HG03103 (cell line): ENCODE data around the gene THG1L.
A peak's percentile ranks its signal among the peaks of the same experiment; 100 is the strongest.
"Not testable (repeated sequence)": the region's sequence is repeated elsewhere in the genome, so short reads cannot be mapped to it uniquely, and the experiment has no call there.

Experiments
- ATAC-seq: cut with Tn5 transposase; IDR thresholded peaks from one replicate; pipeline ENCODE4 v1.9.1; 2021; ENCODE audit warnings: low read depth; ENCODE audit not compliant: unreplicated experiment

Gene THG1L

DNA sequence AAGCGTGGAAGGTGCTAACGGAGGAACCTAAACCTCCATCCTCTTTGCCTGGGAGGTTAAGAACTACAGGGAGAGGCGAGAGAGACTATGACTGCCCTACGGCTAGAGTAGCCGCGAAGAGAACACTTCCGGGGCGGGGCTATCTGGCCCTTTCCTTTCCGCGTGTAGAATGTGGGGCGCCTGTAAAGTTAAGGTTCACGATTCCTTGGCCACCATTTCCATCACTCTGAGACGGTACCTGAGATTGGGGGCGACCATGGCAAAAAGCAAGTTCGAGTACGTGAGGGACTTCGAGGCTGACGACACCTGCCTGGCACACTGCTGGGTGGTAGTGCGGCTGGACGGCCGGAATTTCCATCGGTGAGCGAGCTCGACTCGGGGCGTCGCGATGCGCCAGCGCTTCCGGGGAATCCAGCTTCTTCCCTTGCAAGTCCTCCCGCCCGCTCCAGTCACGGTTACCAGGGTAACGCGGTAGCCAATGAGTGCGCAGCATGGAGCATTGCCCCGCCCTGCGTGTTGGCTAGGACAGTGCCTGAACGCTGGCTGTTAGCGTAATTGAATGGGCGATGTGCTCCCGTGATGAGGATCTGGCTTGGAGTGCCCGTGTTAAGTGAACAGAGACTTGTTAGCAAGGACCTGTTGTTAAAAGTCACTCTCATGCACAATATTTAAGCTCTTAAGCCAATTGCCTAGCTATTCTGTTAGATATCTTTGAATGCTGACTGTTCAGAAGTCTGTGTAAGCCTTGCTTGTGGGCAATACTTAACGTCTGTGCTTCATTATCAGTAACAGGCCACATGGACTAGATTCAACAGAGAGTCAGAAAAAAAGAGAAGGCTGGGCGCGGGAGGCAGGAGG, at the start of gene THG1L:
Gene THG1L, plus strand, starts transcription at position 149 of the 858 bp plus-strand sequence. Its CDS starts 21 bp downstream, at position 170.
- ATAC-seq: peak; percentile 93

DNA sequence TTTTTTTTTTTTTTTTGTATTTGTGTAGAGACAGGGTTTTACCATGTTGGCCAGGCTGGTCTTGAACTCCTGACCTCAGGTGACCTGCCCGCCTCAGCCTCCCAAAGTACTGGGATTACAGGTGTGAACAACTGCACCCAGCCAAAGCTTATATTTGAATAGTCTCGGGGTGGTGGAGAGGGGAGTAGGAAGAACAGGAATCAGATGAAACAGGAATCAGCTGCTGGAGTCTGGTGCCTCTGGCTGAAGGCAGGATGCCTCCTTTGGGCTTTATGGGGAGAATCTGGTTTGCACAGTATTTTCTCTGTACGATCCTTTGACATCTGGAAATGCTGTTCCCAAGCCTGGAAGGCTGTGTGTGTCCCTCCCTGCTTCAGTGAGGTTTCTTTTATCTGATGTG, 49.0 kb upstream of the THG1L start:
- ATAC-seq: no peak

DNA sequence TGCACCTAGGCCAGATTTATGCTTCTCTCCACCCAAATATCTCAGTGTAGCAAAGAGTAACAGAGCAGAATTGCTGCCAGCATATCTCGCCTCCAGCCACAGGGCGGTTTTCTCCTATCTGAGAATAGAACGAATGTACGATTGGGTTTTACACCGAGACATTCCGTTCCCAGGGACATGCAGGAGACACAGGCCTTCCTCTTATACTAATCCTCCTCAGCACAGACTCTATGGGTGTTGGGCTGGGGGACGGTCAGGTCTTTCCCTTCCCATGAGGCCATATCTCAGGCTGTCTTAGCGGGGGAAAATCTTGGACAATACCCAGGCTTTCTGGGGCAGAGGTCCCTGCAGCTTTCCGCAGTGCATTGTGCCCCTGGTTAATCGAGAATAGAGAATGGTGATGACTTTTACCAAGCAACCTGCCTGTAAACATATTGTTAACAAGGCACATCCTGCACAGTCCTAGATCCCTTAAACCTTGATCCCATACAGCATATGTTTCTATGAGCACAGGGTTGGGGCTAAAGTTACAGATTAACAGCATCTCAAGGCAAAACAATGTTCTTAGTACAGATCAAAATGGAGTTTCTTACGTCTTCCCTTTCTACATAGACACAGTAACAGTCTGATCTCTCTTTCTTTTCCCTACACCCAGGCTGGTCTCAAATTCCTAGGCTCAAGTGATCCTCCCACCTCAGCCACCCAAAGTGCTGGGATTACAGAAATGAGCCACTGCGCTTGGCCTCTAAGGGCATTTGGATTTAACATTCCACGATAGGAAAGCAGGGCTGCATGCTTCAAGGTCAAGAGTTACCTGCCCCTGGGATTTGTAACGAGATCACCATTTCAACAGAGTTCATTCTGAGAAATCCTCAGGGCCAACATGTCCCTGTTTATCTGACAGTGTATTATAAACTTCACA, 44.7 kb upstream of the THG1L start:
- not testable (repeated sequence) for ATAC-seq

DNA sequence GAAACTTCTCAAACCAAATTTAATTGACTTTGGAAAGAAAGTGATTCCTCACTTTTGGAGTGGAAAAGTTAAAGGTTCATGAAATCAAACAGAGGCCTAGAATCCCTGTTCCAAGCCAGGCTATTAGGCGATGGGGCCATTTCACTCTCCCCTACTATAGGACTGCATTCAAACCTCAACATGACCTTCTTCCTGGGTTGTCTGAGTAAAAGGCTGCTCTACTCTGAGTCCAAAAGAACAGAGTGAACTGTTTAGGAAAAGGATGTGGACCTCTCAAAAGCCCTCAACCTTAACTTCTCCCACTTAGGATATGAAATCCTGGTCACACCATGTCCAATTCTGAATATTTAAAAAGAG, 44.0 kb upstream of the THG1L start:
- ATAC-seq: no peak

DNA sequence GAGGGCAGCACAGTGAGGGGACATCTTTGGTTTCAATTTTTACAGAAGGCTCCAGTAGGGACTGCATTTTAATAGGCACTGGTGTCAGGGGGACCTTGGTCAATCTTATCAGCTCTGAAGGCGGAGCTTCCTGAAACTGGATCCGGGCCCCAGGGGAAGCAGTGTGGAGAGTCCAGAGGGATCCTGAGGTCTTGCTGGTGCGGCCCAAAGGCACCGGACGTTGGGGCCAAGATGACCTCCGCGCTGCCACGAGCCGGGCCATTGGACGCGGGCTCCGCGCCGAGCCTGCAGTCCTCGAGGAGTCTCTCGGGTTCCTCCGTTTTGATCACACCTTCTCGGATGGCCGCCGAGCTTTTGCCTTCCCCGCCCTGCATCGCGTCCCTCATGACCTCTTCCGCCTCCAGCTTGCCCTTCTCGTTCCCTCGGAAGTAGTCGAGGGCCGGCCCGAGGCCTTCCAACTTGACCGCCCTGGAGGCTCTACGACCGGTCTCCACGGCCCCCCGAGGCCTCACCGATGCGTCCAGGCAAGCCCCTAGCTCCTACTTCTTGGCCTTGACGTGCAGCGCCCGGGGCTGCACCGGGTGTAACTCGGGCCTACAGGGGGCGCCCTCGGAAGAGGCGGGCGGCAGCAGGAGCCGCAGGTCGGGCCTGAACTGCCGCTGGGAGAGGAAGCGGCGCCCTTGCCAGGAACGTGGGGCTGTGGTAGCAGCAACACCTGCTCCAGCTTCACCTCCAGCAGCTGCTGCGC, 41.1 kb upstream of the THG1L start:
- no peak for ATAC-seq

DNA sequence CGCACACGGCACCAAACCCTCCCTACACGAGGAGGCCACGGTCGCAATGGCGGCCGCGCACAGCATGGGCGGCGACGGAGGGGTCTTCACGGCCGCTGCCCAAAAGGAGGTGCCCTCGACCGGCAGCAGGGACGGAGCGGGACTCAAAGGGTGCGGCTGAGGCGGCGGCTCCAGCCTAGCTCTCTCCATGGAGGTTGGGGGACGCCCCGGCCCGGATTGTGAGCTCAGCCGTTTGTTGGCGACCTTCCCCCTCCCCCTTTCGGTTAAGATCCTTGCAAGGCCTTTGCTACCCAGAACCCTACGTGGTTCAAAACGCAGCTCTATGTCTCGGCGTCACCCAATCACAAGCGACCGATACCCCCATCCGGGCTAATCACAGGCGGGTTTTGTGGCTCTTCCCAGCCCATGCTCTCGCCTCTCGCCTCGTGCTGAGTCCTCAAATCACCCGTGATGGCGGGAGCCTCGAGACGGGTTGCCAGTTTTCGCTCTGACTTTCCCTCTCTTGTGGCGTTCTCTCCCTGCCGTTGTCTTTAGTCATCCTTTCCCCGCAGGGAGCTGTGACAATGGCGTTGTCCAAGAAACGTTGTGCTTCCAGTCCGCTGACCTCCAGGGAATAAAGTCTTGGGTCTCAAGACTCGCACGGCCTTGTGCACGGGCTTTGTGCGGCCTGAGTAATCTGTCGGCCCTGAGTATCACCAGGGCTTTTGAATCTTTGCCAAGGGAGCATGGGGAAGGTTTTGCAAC, 40.4 kb upstream of the THG1L start:
- ATAC-seq: no peak

DNA sequence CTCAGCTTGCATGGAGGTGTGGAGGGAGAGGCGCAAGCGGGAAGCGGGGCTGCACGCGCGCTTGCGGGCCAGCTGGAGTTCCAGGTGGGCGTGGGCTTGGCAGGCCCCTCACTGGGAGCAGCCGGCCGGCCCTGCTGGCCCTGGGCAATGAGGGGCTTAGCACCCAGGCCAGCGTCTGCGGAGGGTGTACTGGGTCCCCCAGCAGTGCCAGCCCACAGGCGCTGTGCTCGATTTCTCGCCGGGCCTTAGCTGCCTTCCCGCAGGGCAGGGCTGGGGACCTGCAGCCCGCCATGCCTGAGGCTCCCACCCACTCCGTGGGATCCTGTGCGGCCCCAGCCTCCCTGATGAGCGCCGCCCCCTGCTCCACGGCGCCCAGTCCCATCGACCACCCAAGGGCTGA, 37.4 kb upstream of the THG1L start:
- not testable (repeated sequence) for ATAC-seq

DNA sequence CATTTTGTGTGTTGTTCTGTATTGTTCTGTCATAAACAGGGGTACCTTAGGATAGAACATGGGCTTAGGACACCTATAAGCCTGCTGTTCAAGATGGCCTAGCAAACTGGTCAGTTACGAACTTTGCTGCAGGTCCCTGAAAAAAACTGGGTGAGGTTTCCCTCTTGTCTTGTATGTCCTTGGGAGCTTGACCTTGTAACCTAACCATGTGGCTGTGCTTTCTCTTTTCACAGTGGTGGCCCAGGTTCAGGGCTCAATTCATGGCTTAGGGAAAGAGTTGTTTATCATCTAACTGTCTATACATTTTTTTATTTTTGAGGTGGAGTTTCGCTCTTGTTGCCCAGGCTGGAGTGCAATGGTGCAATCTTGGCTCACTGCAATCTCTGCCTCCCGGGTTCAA, 35.1 kb upstream of the THG1L start:
- not testable (repeated sequence) for ATAC-seq

DNA sequence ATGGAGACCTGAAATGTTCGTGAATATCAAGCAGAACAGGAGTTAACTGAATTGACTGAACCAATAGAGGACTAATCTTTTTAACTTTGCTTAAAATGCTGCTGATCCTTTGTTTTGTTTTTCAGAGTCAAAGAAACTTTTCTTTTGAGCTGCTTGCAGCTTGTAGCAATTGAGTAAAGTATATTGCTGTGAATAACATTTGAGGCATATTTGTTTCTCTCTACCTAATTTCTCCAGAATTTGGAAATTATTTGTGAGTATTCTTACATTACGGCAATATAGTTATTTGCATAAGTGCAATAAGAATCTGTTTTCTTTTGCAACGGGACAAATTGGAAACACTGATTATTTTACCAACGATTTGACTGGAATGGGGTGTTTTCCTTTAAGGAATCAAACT, 32.5 kb upstream of the THG1L start:
- ATAC-seq: not testable (repeated sequence)

DNA sequence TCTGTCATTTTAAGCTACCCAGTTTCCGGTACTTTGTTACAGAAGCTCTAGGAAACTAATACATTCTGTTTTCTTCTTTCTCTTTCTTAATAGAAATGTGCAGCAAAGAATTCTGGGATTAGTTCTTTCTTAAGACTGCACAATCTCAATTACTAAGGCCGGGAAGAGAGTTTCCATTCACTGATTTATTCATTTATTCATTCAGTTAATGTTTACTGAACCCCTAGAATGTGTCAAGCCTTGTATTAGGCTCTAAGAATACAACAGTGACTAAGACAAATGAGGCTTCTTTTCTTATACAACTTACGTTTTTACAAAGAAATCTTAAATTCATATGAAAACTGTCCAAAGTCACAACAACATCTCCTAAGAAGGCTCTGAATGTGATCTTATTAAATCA, 27.5 kb upstream of the THG1L start:
- no peak for ATAC-seq

DNA sequence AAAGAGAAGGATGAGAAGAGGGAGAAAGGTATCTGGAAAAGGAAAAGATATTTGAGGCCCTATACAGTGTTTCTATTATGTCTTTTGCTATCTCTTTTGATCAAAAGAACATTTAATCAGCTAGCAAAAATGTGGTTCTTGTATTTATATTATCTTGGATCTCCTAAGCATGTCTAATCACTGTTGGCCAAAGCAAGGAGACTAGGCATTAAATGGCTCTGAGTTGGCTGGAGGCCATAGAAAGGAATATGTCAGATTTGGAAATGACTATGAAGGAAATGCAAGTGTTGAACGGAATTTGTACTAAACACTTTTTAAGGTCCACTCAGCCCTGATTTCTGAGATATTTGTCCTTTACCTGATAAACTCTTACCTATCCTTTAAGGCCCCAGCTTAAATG, 22.4 kb upstream of the THG1L start:
- no peak for ATAC-seq

DNA sequence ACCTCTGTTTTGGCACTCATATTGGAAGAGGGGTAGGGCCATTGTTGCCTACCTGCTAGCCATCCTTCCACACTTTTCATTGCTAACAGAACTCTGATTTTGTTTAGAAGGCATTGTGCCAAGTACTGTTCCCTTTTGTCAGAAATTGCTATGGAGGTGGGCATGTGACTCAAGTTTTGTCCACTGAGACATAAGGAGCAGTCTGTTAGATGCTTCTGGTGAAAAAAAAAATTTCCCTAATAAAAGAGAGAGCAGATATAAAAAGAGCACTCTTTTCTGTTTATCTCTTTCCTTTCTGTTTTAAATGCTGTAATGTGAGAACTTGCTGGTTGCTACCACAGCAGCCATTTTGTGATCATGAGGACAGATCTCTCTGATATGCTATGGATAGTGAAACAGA, 21.9 kb upstream of the THG1L start:
- no peak for ATAC-seq

DNA sequence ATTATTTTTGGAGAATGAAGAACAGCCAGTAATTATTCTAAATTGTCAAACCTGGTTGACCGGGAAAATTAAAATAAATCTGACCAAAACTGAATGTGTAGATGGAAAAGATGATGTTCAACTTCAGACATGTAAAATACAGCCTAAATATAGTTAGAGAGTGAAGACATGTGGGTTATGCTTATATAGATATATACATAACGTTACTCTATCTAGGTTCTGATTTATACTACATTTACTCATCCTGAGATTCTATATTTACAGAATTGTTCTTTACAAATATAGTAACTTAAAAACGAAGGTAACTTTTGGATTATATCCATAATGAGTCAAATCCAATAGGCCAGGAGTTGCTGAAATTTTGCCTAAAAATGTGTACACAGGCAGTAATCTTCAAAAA, 20.8 kb upstream of the THG1L start:
- no peak for ATAC-seq

DNA sequence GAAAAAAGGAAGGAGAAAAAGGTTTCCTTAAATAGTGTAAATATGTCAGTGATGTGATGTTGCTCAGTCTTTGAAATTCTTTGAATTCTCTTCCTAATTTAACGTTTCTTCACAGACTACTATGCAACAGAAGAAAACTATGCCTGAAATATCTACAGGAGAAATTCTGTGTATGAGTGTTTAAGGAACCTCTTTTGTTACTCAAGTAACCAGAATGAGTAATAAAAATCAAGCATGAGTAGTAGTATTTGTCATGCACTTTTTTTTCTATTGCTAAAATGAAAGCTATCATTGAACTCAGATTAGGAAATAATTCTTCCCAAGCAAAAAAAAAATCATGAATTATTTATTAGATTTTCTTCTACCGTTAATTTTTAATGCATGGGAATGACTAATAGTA, 20.3 kb upstream of the THG1L start:
- ATAC-seq: no peak

DNA sequence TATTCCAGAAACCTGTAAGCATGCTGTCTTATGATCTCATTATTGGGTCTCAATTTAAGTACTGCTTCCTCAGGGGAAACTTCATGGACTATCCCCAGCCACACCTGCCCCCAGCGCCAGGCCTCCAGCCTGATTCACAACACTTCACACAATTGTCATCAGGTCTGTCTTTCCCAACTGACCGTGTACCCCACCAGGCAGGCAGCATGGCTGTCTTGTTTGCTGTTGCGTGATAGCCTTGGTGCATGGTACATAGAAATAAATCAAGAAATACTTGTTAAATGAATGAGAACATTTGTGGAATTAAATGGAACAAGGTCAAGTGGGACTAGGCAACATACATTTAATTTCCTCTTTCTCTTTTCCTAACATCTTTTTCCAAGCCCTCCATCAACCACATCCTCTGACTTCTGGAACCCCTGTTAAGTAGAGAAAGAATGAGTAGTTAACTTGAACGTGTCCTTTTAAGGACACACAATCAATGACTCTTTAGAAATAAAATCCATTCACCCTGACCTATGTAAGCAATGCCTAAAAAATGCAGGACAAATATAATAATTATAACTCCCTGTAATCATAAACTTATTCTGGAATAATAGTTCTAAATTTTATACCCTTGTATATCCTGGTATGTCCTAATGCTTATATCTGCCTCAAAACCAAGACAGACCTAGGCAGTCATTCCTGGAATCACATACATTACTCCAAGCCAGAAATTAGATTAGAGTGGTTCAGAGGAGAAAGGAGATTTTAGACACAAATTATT, 17.2 kb upstream of the THG1L start:
- no peak for ATAC-seq

DNA sequence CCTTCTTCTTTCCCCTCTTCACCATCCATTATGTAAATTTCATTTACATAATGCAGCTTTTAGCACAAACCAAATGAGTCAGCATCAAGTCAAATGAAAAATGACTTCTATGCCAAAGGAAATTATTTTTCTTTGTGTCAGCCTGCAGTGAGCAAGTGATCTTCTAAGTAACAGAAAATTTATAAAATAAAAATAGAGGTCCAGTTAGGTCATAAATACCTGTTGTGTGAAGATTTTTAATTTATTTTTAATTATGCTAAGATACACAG, 16.7 kb upstream of the THG1L start:
- ATAC-seq: no peak

DNA sequence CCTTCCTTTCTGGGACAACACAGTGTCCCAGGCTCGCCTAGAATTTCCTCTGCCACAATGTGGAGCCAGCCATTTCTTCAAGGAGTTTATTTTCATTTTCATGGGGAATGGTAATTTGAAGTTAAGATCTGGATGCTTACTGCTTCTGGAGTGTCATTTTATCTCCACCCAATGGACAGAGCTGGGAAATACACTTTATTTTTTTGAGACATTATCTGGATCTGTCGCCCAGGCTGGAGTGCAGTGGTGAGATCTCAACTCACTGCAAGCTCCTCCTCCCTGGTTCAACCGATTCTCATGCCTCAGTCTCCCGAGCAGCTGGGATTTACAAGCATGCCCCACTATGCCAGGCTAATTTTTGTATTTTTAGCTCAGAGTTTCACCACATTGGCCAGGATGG, 12.7 kb upstream of the THG1L start:
- peak; percentile 65 for ATAC-seq

DNA sequence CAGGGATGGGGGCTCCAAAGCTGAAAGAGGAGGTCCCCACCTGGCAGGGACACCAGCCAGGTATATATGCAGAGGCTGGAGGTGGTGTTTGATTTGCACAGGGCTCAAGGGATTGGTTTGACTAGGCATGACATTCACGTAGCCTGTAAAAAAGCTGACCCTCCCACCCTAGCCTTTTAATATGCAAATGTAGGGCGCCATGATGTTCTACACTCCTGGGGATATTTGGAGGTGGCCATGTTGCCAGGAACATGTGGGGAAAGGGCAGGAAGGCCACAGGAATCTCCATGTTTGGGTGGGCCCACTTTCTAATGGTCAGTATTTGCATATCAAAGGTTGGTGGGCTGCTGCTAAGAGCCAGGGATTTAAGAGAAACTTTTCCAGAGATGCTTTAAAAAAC, 12.0 kb upstream of the THG1L start:
- ATAC-seq: no peak

DNA sequence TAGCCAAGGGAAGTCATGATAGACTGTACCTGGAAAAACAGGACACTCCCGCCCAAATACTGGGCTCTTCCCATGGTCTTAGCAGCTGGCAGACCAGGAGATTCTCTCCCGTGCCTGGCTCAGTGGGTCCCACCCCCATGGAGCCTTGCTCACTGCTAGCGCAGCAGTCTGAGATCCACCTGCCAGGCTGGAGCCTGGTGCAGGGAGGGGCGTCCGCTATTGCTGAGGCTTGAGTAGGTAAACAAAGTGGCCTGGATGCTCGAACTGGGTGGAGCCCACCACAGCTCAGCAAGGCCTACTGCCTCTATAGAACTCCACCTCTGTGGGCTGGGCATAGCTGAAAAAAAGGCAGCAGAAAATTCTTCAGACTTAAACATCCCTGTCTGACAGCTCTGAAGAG, 10.1 kb upstream of the THG1L start:
- no peak for ATAC-seq

DNA sequence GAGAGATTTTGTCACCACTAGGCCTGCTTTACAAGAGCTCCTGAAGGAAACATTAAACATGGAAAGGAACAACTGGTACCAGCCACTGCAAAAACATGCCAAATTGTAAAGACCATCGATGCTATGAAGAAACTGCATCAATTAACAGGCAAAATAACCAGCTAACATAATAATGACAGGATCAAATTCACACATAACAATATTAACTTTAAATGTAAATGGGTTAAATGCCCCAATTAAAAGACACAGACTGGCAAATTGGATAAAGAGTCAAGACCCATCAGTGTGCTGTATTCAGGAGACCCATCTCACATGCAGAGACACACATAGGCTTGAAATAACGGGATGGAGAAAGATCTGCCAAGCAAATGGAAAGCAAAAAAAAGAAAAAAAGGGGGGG, 8.3 kb upstream of the THG1L start:
- ATAC-seq: not testable (repeated sequence)
